Liver (tissue), 9 donors: ENCODE results near the gene IRAK2. TPM values are rescaled to one million over a fixed set of nuclear protein-coding genes. Genes with fewer than 3 reads are reported as not detected.

ENCODE experiments used
- DNase-seq: peaks from one replicate; pipeline ENCODE4 v3.0.0-alpha.2; 2017; ENCODE audit warnings: low spot score
- H3K27ac ChIP-seq, 2 donors: one replicate each; pipeline ENCODE4 v1.7.0; 2013; ENCODE audit warnings: inconsistent platforms in 2 of 2, low read length in 2 of 2, control low read depth in 1 of 2, low read depth in 1 of 2, mild to moderate bottlenecking in 1 of 2
- H3K27me3 ChIP-seq, 4 donors: one replicate each; pipeline versions ENCODE4 v1.6.1 to v1.7.0; 2013; ENCODE audit warnings: low read length in 3 of 4, inconsistent platforms in 1 of 4, mild to moderate bottlenecking in 1 of 4, moderate library complexity in 1 of 4; ENCODE audit not compliant: control insufficient read depth in 4 of 4, insufficient read depth in 4 of 4
- H3K36me3 ChIP-seq, 4 donors: one replicate each; pipeline versions ENCODE4 v1.6.1 to v1.7.0; 2013; ENCODE audit warnings: low read length in 3 of 4, mild to moderate bottlenecking in 3 of 4, low read depth in 1 of 4, moderate library complexity in 1 of 4; ENCODE audit not compliant: control insufficient read depth in 4 of 4, insufficient read depth in 3 of 4
- H3K4me1 ChIP-seq, 4 donors: one replicate each; pipeline versions ENCODE4 v1.6.1 to v1.7.0; 2013; ENCODE audit warnings: low read length in 3 of 4, mild to moderate bottlenecking in 3 of 4, moderate library complexity in 1 of 4; ENCODE audit not compliant: control insufficient read depth in 4 of 4, insufficient read depth in 4 of 4
- H3K4me3 ChIP-seq, 3 donors: one replicate each; pipeline versions ENCODE4 v1.6.1 to v1.7.0; 2013; ENCODE audit warnings: low read length in 3 of 3, control low read depth in 1 of 3, low read depth in 1 of 3, mild to moderate bottlenecking in 1 of 3
- H3K9ac ChIP-seq, 2 donors: one replicate each; pipeline ENCODE4 v1.7.0; 2013; ENCODE audit warnings: low read length in 2 of 2, mild to moderate bottlenecking in 2 of 2, moderate library complexity in 2 of 2, control low read depth in 1 of 2, low read depth in 1 of 2
- H3K9me3 ChIP-seq, 4 donors: one replicate each; pipeline versions ENCODE4 v1.6.1 to v1.7.0; 2013; ENCODE audit warnings: low read length in 3 of 4; ENCODE audit not compliant: control insufficient read depth in 4 of 4
- EGR1 ChIP-seq, 2 donors: IDR thresholded peaks; 2 replicates each; pipeline ENCODE4 v1.6.1; 2016 to 2018; ENCODE audit warnings: antibody characterized with exemption in 2 of 2, low read depth in 2 of 2
- FOXA1 ChIP-seq: IDR thresholded peaks from 2 replicates; pipeline ENCODE4 v1.6.1; 2016; ENCODE audit warnings: antibody characterized with exemption
- HNF4A ChIP-seq, 2 donors: conservative IDR thresholded peaks; 2 replicates each; pipeline ENCODE4 v1.6.1; 2016; ENCODE audit warnings: antibody characterized with exemption in 2 of 2, mild to moderate bottlenecking in 2 of 2
- REST ChIP-seq: IDR thresholded peaks from 2 replicates; pipeline ENCODE4 v1.6.1; 2016; ENCODE audit warnings: antibody characterized with exemption, mild to moderate bottlenecking
- YY1 ChIP-seq: IDR thresholded peaks from 2 replicates; pipeline ENCODE4 v1.6.1; 2016; ENCODE audit warnings: antibody characterized with exemption, mild to moderate bottlenecking
- ZBTB33 ChIP-seq: IDR thresholded peaks from 2 replicates; pipeline ENCODE4 v1.6.1; 2016; ENCODE audit warnings: antibody characterized with exemption
- WGBS: extraction: QIAGEN DNeasy Blood & Tissue Kit; methylation state at CpG from one replicate; pipeline ENCODE4 v1.1.7; 2013; 5-methylcytosine and 5-hydroxymethylcytosine counted together
- polyA plus RNA-seq, 2 donors: library from polyadenylated mRNA; stranded (reverse) in 1 of 2; unstranded in 1 of 2; fragments of 200-250 nt in 1 of 2; fragments of >200 nt in 1 of 2; fragmentation: Nextera tagmentation in 1 of 2; extraction: Ambion mirVana in 1 of 2; gene quantifications; one replicate each; pipeline versions ENCODE4 v1.2.1 to v1.2.3, GENCODE V29; 2013 to 2015
- total RNA-seq, 2 donors: library from RNA; depleted of rRNA; stranded (reverse); fragments of >200 nt; gene quantifications; one replicate each; pipeline ENCODE4 v1.2.3, GENCODE V29; 2014
- donor health status: healthy.
- donor health status: healthy.
- donor health status: healthy.
- donor health status: healthy.
- donor health status: healthy.

Gene IRAK2
- total and polyA plus RNA-seq, 4 donors = 2.7 to 9.3 (median 5.9) TPM

GRCh38 chr3:10185804-10186762 lies 21.4 kb downstream of the IRAK2 start (continued):
- no peak for TF ChIP-seq FOXA1

GRCh38 chr3:10187290-10187876 lies 22.7 kb downstream of the IRAK2 start:
- no peak overlapping the region for H3K27ac ChIP-seq
- peaks cover 15 to 32% (median 26%) of the 10 kb centered on the region in 4 donors for H3K4me1 ChIP-seq
- H3K9ac ChIP-seq = no peak overlapping the region

More at GRCh38 chr3:10187290-10187876, 22.7 kb downstream of the IRAK2 start:
- no peak overlapping the region for H3K4me3 ChIP-seq
- no peak for TF ChIP-seq HNF4A (conservative IDR thresholded peaks at IDR 0.05)
- TF ChIP-seq EGR1 (IDR thresholded peaks at IDR 0.05; ENCODE audit: low read depth in 2 of 2) = no peak
- no peak for TF ChIP-seq YY1
- no peak for TF ChIP-seq REST
- TF ChIP-seq ZBTB33 = no peak
- no peaks in the 10 kb centered on the region for H3K27me3 ChIP-seq
- no peak for DNase-seq
- 90% methylated on average over 4 of the region's 4 CpGs for WGBS
- H3K36me3 ChIP-seq = peaks cover 0 to 5% (median 2%) of the 10 kb centered on the region in 4 donors
- H3K9me3 ChIP-seq = no peaks in the 10 kb centered on the region
